ENCODE results near the gene CLPTM1L.
"Not testable (repeated sequence)": the region's sequence is repeated elsewhere in the genome, so short reads cannot be mapped to it uniquely, and the experiment has no call there.

The CLPTM1L gene

DNA sequence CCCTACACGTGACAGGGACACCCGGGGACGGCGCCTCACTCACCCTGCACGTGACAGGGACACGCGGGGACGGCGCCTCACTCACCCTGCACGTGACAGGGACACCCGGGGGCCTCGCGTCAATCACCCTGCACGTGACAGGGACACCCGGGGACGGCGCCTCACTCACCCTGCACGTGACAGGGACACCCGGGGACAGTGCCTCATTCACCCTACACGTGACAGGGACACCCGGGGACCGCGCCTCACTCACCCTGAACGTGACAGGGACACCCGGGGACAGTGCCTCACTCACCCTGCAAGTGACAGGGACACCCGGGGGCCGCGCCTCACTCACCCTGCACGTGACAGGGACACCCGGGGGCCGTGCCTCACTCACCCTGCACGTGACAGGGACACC lies 55.3 kb downstream of the CLPTM1L start:
- DNase-seq (ENCODE audit: low read depth in 3 of 3) = not testable (repeated sequence)

DNA sequence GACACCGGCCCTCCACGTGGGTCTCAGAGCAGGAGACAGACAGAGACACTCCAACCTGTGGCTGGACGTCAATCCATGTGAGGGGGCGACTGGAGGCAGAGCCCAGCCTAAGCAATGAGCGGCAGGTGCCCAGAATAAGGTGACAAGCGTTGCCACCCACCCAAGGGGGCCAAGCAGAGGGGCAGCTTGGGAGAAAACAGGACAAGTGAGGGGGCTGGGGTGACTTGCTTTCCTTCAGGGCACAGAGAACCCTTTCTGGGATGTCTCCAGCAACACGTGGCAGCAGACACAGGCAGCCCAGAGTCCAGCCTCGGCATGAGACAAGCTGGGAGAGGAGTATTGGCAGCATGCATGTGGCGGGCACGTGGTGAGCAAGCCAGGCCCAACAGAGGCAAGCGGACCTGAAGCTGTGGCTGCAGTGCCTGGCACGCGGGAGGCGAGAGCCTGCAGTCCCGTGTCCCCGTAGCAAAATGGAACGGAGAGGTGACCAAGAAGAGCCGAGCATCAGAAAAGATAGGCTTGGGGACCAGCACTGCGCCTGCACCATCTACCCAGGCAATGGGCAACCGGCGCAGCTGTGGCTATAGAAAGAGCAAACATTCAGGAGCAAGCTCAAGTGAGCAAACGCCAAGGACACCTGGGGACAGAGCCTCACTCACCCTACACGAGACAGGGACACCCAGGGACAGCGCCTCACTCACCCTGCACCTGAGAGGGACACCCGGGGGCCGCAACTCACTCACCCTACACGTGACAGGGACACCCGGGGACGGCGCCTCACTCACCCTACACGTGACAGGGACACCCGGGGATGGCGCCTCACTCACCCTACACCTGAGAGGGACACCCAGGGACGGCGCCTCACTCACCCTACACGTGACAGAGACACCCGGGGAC lies 56.2 kb downstream of the CLPTM1L start:
- DNase-seq (ENCODE audit: low read depth in 3 of 3) = no peak

DNA sequence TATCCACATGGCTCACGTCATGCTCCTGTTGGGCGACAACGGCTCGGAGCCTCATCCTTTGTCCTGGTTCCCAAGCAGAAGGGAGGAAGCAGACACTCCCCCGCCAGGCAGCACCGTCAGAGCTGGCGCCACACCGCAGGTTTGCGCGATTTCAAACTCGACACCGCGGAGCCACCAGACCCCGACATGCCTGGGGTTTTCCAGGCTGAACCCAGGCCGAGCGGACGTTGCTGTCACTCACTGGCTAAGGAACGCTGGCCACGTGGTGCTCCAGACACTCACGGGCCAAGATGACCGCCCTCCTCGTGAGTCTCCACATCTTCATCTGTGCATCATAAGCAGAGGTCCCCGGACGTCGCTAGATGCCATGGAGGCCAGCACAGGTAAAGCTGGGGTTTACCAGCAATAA lies 59.0 kb downstream of the CLPTM1L start:
- no peak for DNase-seq (ENCODE audit: low read depth in 3 of 3)

DNA sequence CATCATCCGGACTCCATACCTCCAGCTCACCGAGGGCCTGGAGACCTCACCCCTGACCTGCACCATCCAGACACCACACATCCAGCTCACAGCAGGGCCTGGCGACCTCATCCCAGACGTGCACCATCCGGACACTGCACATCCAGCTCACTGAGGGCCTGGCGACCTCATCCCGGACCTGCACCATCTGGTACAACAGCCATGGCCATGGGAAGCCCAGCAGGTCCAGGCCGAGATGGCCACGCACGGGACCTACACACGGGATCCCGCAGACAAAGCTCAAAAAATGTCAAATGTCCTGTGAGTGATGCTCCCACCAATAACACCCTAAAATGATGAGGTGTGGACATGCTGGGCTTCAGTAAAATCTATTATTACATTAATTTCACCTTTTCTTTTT lies 59.8 kb downstream of the CLPTM1L start:
- DNase-seq (ENCODE audit: low read depth in 3 of 3) = no peak

DNA sequence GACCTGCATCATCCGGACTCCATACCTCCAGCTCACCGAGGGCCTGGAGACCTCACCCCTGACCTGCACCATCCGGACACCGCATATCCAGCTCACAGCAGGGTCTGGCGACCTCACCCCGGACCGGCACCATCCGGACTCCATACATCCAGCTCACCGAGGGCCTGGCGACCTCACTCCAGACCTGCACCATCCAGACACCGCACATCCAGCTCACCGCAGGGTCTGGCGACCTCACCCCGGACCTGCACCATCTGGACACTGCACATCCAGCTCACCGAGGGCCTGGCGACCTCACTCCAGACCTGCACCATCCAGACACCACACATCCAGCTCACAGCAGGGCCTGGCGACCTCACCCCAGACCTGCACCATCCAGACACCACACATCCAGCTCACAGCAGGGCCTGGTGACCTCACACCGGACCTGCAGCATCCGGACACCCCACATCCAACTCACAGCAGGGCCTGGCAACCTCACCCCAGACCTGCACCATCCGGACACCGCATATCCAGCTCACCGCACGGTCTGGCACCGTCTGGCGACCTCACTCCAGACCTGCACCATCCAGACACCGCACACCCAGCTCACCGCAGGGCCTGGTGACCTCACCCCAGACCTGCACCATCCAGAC lies 60.4 kb downstream of the CLPTM1L start:
- DNase-seq (ENCODE audit: low read depth in 3 of 3) = not testable (repeated sequence)

DNA sequence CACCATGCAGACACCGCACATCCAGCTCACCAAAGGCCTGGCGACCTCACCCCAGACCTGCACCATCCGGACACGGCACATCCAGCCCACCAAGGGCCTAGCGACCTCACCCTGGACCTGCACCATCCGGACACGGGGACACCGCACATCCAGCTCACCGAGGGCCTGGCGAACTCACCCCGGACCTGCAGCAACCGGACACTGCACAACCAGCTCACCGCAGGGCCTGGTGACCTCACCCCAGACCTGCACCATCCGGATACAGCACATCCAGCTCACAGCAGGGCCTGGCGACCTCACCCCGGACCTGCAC lies 61.2 kb downstream of the CLPTM1L start:
- not testable (repeated sequence) for DNase-seq (ENCODE audit: low read depth in 3 of 3)

DNA sequence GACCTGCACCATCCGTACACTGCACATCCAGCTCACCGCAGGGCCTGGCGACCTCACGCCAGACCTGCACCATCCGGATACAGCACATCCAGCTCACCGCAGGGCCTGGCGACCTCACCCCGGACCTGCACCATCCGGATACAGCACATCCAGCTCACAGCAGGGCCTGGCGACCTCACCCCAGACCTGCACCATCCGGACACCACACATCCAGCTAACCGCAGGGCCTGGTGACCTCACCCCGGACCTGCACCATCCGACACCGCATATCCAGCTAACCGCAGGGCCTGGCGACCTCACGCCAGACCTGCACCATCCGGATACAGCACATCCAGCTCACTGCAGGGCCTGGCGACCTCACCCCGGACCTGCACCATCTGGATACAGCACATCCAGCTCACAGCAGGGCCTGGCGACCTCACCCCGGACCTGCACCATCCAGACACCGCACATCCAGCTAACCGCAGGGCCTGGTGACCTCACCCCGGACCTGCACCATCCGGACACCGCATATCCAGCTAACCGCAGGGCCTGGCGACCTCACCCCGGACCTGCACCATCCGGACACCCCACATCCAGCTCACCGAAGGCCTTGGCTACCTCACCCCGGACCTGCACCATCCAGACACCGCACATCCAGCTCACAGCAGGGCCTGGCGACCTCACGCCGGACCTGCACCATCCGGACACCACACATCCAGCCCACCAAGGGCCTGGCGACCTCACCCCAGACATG lies 61.7 kb downstream of the CLPTM1L start:
- DNase-seq (ENCODE audit: low read depth in 3 of 3) = not testable (repeated sequence)

DNA sequence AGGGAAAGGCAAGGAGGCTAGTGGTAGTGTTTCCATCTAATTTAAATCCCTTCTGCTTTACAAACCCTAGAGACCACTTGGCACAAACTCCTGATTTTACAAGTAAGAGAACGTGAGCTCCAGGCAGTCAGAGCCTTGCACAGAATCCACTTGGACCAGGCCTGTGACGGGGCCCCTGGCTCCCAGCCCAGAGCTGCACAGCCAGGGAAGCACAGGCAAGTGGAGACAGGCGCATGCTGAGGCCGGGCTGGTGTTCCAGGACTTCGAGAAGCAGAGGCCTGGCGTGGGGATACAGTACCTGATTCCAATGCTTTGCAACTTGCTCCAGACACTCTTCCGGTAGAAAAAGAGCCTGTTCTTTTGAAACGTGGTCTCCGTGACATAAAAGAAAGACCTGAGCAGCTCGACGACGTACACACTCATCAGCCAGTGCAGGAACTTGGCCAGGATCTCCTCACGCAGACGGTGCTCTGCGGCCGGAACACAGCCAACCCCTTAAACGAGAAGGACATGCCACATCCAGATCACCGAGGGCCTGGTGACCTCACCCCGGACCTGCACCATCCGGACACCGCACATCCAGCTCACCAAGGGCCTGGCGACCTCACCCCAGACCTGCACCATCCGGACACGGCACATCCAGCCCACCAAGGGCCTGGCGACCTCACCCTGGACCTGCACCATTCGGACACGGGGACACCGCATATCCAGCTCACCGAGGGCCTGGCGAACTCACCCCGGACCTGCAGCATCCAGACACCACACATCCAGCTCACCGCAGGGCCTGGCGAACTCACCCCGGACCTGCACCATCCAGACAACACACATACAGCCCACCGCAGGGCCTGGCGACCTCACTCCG lies 62.5 kb downstream of the CLPTM1L start:
- no peak for DNase-seq (ENCODE audit: low read depth in 3 of 3)

DNA sequence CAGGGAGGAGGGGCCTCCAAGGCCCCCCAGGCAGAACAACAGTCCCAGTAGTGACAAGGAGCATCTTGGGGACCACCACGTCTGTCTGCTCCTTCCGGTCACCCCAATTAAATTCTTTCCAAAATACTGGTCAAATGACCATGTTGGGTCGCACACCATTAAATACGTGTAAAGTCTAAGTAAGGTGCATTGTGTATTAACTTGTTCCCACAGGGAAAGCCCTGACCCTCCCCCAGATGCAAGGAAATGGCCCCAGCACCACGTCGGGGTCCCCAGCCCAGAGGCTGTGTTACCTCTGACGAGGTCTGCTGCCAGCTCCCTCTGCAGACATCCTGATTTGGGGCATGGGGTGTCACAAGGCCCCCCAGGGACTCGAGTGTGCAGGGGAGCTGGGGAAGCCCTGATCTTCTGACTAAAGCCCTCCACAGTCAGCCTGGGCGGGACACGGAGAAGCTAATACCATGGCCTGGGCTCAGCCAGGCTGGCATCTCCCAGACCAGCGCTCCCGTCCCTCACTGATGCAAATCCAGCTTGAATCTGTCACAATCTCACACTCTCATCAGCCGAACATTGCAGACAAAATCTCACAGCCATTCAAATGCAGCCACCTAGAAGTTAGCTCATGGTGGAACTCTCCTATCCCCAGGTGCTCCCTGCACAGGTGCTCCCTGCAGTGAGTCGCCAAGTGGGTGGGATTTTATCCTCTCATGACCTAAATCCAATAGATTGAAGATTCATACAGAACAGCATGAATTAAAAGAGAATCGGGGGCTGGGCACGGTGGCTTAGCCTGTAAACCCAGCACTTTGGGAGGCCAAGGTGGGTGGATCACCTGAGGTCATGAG lies 63.6 kb downstream of the CLPTM1L start:
- no peak for DNase-seq (ENCODE audit: low read depth in 3 of 3)

DNA sequence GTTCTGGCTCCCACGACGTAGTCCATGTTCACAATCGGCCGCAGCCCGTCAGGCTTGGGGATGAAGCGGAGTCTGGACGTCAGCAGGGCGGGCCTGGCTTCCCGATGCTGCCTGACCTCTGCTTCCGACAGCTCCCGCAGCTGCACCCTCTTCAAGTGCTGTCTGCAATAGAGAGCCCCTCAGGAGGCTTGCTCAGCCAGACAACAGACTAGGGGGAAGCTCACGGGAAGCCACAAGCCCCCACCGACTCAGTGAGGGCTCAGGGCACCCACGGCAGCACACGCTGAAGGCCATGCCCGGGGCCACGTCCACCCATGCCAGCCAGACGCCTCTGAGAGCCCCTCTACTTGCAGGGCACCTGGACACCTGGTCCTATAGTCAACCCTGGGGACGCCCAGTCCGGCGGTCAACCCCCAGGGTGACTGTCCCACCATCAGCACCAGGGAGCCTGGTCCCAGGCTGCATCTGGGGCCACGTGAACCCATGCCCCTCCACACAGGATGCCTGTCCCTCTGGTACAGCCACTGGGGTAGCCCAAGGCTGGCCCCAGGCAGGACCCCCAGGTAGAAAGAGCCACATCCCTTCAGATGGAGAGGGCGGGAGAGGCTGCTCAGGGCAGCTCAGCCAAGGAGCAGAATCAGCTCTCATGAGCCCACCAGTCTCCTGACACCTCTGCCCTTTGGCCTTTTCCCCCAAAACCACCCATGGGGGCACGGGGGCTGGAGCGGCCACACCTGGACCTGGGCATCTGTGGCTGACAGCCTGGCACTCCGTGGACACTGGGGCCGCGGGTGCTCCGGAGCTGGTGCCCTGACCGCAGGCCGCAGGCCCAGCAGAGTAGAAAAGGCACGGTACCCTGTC lies 64.5 kb downstream of the CLPTM1L start:
- no peak for DNase-seq (ENCODE audit: low read depth in 3 of 3)

DNA sequence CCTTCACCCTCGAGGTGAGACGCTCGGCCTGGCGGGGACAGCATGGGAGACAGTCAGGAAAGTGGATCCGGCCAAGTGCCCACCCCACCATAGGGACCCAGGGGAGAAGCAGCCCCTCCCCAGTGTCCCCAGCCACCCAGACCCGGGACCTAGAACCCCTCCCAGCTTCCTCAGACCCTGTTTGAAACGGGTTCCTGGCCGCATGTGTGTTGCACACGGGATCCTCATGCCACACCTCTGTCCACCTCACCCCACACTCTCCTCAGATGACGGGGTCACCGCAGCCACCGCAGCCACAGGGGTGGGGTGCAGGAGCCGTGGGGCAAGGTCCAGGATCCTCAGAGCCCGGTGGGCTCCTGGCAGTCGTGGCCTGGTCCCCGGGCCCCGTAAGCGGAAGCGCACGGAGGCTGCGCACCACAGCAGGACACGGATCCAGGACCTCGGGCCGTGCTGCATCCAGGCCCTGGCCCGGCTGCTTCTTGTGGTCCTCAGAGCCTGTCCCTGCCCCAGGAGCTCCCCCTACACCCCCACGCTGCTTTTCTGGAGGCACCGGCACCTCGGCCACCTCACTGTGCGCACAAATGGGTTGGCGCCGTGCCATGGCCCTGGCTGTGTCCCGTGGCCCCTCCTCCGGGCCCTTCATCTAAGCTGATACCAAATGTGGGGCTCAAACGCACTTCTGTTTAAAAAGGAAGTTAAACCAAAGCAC lies 65.3 kb downstream of the CLPTM1L start:
- no peak for DNase-seq (ENCODE audit: low read depth in 3 of 3)

DNA sequence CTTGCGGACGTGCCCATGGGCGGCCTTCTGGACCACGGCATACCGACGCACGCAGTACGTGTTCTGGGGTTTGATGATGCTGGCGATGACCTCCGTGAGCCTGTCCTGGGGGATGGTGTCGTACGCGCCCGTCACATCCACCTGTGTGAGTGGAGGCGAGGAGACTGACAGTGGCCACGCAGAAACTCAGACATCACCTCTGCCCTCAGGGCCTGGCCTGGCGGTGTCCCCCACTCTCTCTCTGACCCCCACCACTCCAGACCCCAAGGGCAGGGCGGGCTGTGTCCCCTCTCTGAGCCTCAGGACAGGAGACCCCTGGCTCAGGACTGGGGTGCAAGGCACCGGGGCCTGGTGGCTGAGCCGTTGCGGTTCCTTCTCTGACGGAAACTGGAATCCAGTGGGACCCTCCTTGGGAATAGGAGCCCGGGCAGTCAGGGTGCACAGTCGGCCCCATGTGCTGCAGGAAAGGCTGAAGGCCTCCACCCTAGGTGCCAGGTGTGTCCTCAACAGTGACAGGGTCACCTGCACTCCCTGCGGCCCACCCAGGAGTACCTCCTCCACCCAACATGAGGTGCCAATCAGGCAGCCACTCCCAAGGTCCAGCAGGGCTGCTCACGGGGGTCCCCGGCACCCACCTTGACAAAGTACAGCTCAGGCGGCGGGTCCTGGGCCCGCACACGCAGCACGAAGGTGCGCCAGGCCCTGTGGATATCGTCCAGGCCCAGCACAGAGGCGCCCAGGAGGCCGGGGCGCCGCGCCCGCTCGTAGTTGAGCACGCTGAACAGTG lies 66.0 kb downstream of the CLPTM1L start:
- no peak for DNase-seq (ENCODE audit: low read depth in 3 of 3)

DNA sequence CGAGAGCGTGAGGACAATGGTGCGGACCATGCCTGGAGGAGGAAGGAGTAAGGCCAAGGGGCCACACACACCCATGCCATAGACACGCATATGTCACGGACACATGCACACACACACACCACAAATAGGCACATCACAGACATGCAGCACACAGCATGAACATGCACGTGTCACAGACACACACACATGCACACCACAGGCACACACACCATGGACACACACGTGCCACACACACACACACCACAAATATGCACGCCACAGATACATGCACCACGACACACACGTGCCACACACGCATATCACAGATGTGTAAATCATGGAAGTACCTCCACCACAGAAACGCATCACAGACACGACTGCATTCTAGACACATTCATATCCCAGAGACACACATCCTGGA lies 66.7 kb downstream of the CLPTM1L start:
- no peak for DNase-seq (ENCODE audit: low read depth in 3 of 3)

DNA sequence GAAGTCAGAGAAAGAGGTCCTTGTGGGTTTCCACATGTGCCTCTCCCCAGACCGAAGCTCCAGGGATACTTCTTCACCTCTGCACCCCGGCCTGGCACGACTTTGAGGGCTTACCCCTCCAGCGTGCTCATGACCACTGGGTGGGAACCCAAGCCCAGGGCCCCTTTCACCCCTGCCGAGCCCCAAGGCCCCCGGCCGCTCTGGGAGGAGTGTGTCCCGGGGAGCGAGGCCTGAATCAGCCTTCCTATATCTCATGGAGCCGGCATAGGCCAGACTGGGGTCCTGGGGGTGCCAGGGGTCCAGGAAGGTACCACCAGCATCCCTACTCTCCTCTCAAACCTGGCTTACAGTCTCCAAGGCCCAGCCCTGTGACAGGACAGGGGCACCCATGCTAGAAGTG lies 67.1 kb downstream of the CLPTM1L start:
- DNase-seq (ENCODE audit: low read depth in 3 of 3) = no peak

DNA sequence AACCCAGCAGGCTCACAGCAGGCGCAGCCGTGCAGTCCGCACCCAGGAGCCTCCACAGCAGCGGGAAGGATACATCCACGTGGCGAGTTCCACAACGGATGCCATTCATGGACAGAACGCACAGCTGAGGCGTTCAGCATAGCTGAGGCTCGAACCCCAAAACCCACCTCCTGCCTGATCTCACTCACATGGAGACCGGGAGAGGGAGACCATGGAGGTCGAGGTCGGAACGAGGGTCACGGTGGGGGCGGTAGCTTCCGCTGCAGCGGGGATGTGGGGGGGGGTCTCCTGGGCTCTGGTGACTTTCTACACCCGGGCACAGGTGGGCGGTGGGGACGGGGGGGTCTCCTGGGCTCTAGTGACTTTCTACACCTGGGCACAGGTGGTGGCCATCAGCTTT lies 67.6 kb downstream of the CLPTM1L start:
- no peak for DNase-seq (ENCODE audit: low read depth in 3 of 3)

DNA sequence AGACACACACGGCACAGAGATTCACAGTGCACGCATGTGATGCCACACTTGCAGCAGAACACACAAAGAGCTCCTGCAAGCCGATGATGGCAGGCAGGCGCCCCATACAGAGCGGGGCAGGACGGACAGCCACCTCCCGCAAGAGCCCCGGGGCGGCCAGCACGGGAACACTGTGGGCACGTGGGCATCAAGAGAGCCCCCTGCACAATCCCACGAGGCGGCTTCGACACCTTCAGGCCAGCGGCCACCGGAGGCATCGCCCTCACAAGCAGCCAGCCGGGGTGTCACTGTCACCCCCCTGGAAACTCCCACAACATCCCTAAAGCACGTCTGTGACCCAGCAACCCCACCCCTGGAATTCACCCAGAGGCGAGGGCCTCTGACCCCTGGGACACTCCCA lies 68.0 kb downstream of the CLPTM1L start:
- no peak for DNase-seq (ENCODE audit: low read depth in 3 of 3)

DNA sequence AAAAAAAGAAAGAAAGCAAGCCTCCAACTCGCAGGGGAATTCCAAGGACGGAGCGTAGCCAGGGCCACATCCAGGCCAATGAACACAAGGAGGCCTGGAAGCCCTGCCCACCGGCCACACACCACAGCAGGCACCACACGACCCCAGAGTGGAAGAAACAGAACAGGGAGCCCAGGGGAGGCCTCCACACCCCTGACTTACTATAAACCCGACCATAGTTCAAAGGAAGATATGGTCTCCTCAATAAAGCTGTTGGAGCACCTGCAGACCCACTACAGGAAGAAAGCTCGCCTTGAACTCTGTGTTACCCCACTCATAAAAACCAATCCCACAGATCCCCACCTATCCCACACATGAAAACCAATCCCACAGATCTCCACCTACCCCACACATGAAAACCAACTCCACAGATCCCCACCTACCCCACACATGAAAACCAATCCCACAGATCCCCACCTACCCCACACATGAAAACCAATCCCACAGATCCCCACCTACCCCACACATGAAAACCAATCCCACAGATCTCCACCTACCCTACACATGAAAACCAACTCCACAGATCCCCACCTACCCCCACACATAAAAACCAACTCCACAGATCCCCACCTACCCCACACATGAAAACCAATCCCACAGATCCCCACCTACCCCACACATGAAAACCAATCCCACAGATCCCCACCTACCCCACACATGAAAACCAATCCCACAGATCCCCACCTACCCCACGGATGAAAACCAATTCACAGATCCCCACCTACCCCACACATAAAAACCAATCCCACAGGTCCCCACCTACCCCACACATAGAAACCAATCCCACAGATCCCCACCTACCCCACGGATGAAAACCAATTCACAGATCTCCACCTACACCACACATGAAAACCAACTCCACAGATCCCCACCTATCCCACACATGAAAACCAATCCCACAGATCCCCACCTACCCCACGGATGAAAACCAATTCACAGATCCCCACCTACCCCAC lies 69.2 kb downstream of the CLPTM1L start:
- DNase-seq (ENCODE audit: low read depth in 3 of 3) = not testable (repeated sequence)

All from stimulated activated CD4-positive, alpha-beta T cell treated with anti-CD3 and anti-CD28 coated beads, TNF-alpha, amount 100 ng/mL, for 48 hours (primary cell).